T-helper 17 cell (primary cell): ENCODE results near the gene NEK7. TPM values are rescaled to one million over a fixed set of nuclear protein-coding genes. Genes with fewer than 3 reads are reported as not detected.

Experiments used
- ATAC-seq: fragments of 150-1000 bp; cut with Tn5 transposase; 2 replicates; pipeline ENCODE4 v1.10.0; 2021; ENCODE audit warnings: mild to moderate bottlenecking, moderate library complexity
- DNase-seq, 3 donors: peaks; one replicate each; pipeline versions ENCODE4 v3.0.0 to v3.0.0-alpha.2; 2020 to 2021
- H3K9me3 ChIP-seq: one replicate; pipeline ENCODE4 v1.7.0; 2013; ENCODE audit warnings: low read length, mild to moderate bottlenecking; ENCODE audit not compliant: control insufficient read depth, poor library complexity, severe bottlenecking
- H3K27ac Mint-ChIP-seq: one replicate; pipeline ENCODE4 v1.8.0; 2022; ENCODE audit warnings: mild to moderate bottlenecking, moderate library complexity, mixed read lengths
- H3K27me3 Mint-ChIP-seq: one replicate; pipeline ENCODE4 v1.8.0; 2022; ENCODE audit warnings: mixed read lengths
- H3K36me3 Mint-ChIP-seq: one replicate; pipeline ENCODE4 v1.8.0; 2022; ENCODE audit warnings: low read depth, mixed read lengths
- H3K4me1 Mint-ChIP-seq: one replicate; pipeline ENCODE4 v1.8.0; 2022; ENCODE audit warnings: mild to moderate bottlenecking, mixed read lengths
- H3K4me3 Mint-ChIP-seq: one replicate; pipeline ENCODE4 v1.8.0; 2022; ENCODE audit warnings: mild to moderate bottlenecking, moderate library complexity, mixed read lengths
- total RNA-seq, 4 donors: library from RNA in 2 of 4; stranded (reverse) in 2 of 4; gene quantifications; one replicate each; pipeline ENCODE4 v1.2.3 and lab custom pipeline; 2022 to 2026

The NEK7 gene
- 10 to 100 TPM; 42.1 to 50.4 TPM for total RNA-seq
- 83.1 to 121 reads per million in 2 donors for total RNA-seq (lab: John Stamatoyannopoulos, UW)

DNA sequence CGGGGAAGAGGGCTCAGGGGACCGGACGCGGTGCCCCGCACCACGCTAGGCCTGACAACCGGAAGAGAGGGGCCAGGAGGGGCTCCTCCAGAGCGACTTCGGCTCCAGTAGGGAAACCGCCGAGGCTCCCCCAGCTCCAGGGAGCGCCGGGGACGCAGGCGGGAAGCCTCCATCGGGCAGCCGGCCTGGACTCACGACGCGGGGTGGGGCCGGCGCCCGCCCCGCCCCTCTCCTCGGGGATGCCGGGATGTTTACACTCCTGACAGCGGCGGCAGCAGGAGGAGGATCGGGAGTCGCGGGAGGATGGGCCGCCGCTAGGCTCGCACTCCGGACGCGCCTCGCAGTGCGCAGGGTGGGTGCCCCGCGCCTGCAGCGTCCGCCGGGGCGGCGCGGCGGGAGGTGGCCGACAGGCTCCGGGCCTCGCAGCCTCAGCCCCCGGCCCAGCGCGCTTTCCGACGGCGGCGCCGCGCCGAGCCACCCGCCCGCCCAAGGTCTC, at the start of gene NEK7:
NEK7 (plus strand) TSS at position 254 of the 496 bp plus-strand sequence. CDS start 75,583 bp downstream, outside the sequence.
- peak; percentile 43 for ATAC-seq
- H3K9me3 ChIP-seq = no peaks in the 10 kb centered on the region
- H3K4me1 Mint-ChIP-seq = peaks cover 30% of the 10 kb centered on the region
- peaks cover 5% of the 10 kb centered on the region for H3K36me3 Mint-ChIP-seq
- H3K27me3 Mint-ChIP-seq = no peaks in the 10 kb centered on the region
- H3K4me3 Mint-ChIP-seq = peak within 1 kb of the TSS; percentile 100
- peak within 1 kb of the TSS; percentile 100 for H3K27ac Mint-ChIP-seq
- peak; percentile 24 to 60 (median 56) for DNase-seq

DNA sequence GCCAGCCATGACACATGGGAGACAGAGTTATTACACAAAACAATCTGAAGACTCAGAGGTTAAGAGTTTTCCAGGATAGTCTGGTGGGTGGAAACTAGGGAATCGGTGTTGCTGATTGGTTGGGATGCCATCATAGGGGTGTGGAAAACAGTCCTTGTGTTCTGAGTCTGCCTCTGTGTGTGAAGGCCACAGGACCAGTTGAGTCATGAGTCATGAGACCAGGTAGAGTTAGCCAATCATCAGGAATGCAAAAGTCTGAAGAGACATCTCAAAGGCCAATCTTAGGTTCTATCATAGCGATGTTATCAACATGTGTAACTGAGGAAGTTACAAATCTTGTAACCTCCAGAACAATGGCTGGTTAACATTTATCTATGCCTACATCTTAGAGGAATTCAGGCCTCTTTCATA, 49.7 kb upstream of the NEK7 start:
- H3K4me3 Mint-ChIP-seq = no peak overlapping the region
- H3K36me3 Mint-ChIP-seq = no peaks in the 10 kb centered on the region
- H3K27me3 Mint-ChIP-seq = no peaks in the 10 kb centered on the region
- no peak overlapping the region for H3K27ac Mint-ChIP-seq
- ATAC-seq (no peak), DNase-seq (no peak)
- H3K9me3 ChIP-seq = no peaks in the 10 kb centered on the region
- peaks cover 6% of the 10 kb centered on the region for H3K4me1 Mint-ChIP-seq

DNA sequence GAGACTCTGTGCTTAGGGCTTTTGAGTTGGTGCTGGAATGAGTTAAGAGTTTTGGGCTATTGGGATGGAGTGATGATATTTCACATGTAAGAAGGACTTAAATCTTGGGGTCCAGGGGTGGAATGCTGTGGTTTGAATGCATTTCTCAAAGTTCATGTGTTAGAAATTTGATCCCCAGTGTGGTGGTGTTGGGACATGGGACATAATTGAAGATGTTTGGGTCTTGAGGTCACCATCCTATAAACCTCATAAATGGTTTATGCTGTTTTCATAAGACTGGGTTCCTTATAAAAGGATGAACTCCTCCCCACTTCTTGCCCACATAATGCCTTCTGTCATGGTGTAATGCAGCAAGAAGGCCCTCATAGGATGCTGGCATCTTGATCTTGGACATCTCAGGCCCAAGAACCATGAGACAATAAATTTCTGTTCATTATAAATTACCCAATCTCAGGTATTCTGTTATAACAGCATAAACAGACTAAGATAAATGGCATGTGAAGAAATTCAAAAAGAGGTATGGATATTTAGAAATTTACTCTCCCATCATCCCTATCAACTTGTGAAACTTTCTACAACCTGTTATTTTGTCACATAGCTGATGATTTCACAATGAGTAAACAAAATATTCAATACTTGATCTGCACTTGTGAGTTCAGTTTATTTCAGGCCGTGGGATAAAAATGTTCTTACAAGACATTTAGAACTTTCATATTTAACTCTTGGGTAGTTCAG, 48.0 kb upstream of the NEK7 start:
- DNase-seq (no peak), ATAC-seq (no peak)
- Mint-ChIP-seq H3K4me3 (no peak overlapping the region), H3K27ac (no peak overlapping the region), H3K36me3 (no peaks in the 10 kb centered on the region), H3K27me3 (no peaks in the 10 kb centered on the region), H3K4me1 (no peaks in the 10 kb centered on the region)
- no peaks in the 10 kb centered on the region for H3K9me3 ChIP-seq

DNA sequence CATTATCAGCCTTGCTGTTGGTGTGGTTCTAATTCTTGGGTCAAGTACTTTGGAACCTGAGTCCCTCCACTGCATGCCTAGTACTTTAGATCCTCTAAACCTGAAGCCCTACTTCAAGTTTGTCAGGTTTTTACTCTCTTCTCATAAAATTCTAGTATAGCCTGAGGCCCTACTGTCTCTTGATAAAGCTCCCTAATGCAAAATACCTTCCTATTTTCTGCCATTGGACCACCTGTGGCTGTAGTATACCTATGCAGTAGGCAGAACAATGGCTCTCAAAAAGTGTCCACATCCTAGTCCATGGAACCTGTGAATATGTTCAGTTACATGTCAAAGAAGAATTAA, 47.5 kb upstream of the NEK7 start:
- Mint-ChIP-seq H3K4me1 (no peaks in the 10 kb centered on the region), H3K27me3 (no peaks in the 10 kb centered on the region), H3K4me3 (no peak overlapping the region), H3K36me3 (no peaks in the 10 kb centered on the region), H3K27ac (no peak overlapping the region)
- no peak for DNase-seq
- ATAC-seq = no peak
- no peaks in the 10 kb centered on the region for H3K9me3 ChIP-seq

DNA sequence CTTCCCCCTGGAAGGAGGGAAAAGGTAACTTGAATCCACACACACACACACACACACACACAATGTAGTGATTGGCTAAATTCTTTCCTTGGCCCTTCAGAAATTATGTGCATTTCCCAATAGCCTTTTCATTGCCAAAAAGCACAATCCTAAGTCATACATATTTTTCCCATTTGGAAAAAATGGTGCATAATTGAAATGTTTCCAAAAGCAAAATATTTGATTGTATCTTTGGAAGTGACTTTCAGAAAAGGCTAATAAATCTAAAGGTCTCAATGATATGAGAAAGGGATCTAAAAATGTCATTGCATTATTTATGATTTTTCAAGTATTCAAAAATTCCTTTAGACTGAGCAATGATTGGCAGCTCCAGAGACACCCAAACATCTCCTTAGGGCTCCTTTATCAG, 43.5 kb upstream of the NEK7 start:
- Mint-ChIP-seq H3K27ac (no peak overlapping the region), H3K4me1 (no peaks in the 10 kb centered on the region), H3K36me3 (peaks cover 2% of the 10 kb centered on the region), H3K4me3 (no peak overlapping the region), H3K27me3 (peaks cover 6% of the 10 kb centered on the region)
- ATAC-seq = no peak
- no peak for DNase-seq
- no peaks in the 10 kb centered on the region for H3K9me3 ChIP-seq

DNA sequence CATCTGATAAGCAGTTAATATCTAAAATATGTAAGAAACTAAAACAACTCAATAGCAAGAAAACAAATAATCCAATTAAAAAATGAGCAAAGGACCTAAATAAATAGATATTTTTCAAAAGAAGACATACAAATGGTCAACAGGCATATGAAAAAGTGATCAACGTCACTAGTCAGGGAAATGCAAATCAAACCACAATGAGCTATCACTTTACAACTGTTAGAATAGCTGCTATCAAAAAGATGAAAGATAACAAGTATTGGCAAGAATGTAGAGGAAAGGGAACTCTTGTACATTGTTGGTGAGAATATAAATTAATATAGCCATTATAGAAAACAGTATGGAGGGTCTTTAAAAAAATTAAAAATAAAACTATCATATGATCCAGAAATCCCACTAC, 40.7 kb upstream of the NEK7 start:
- peaks cover 6% of the 10 kb centered on the region for H3K27me3 Mint-ChIP-seq
- ATAC-seq (no peak), DNase-seq (no peak)
- H3K4me1 Mint-ChIP-seq = no peaks in the 10 kb centered on the region
- H3K27ac Mint-ChIP-seq = no peak overlapping the region
- peaks cover 2% of the 10 kb centered on the region for H3K36me3 Mint-ChIP-seq
- H3K9me3 ChIP-seq = no peaks in the 10 kb centered on the region
- no peak overlapping the region for H3K4me3 Mint-ChIP-seq

DNA sequence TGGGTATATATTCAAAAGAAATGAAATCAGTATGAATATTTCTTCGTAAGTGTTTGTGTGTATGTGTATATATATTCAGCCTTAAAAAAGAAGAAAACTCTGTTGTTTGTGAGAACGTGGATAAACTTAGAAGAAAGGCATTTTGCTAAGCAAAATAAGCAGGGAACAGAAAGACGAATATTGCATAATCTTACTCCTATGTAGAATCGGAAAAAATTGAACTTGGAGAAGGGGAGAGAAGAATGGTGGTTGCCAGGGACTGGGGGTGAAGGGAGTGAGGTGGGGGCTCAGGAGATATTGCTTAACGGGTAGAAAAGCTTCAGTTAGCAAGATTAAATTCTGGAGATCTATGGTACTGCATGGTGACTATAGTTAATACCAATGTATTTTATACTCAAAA, 40.3 kb upstream of the NEK7 start:
- Mint-ChIP-seq H3K36me3 (peaks cover 2% of the 10 kb centered on the region), H3K27ac (no peak overlapping the region), H3K4me3 (no peak overlapping the region), H3K27me3 (peaks cover 6% of the 10 kb centered on the region), H3K4me1 (no peaks in the 10 kb centered on the region)
- DNase-seq = no peak
- no peak for ATAC-seq
- H3K9me3 ChIP-seq = no peaks in the 10 kb centered on the region

DNA sequence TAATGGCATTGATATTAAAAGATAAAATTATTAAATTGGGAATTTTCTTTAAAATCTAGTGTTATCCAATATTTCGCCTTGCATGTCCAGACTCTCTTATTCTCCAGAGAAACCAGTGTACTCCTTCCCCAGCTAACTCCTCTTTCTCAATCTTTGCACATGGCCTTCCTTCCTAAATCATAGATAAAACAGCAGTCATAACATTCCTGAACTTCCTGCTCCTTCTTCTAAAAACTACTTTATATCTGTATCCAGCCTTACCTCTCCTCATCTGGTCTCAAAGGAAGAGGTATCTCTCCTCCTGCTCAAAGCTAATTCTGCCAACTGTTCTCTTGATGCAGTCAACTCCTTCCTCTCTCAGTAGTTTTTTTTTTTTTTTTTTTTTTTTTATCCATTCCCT, 39.5 kb upstream of the NEK7 start:
- Mint-ChIP-seq H3K27ac (no peak overlapping the region), H3K4me1 (no peaks in the 10 kb centered on the region), H3K36me3 (peaks cover 2% of the 10 kb centered on the region), H3K27me3 (peaks cover 6% of the 10 kb centered on the region), H3K4me3 (no peak overlapping the region)
- DNase-seq (no peak), ATAC-seq (no peak)
- H3K9me3 ChIP-seq = no peaks in the 10 kb centered on the region

DNA sequence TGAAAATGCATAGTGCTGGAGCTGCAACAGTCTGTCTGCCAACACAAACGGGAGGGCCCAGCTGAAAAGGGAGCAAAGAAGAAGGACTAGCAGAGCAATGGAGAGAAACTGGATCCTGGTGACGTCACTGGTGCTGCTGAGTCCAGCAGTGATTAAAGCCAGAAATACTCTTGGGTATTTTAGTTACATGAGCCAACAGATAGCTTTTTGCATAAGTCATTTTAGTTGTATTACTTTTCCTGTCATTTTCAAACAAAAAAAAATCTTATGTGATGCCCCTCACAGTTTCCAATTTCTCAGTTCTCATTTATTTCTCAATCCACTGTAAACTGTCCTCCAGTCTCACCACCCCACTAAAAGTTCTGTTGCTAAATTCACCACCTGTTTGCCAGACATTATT, 38.7 kb upstream of the NEK7 start:
- no peaks in the 10 kb centered on the region for H3K4me1 Mint-ChIP-seq
- no peaks in the 10 kb centered on the region for H3K9me3 ChIP-seq
- ATAC-seq = no peak
- no peak overlapping the region for H3K27ac Mint-ChIP-seq
- peaks cover 2% of the 10 kb centered on the region for H3K36me3 Mint-ChIP-seq
- DNase-seq = no peak
- H3K27me3 Mint-ChIP-seq = peaks cover 6% of the 10 kb centered on the region
- H3K4me3 Mint-ChIP-seq = no peak overlapping the region

DNA sequence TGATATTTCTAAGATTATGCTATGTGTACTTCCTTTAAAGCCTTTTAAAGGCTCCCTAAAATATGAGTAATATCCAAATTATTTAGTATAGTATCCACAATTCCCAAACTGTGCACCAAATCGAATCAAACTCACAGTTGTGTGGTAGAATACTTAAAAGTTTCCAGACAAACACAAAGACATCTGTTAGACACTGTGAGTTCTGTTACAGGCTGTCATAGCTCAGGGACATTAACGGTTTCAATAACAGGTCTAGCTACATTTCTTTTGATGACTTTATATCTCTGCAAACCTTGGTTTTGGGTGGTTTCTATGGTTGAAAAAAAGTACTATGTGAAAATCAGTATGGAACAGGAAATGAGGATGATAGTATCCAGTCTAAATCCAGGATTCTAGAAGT, 36.9 kb upstream of the NEK7 start:
- peaks cover 2% of the 10 kb centered on the region for H3K36me3 Mint-ChIP-seq
- peaks cover 6% of the 10 kb centered on the region for H3K27me3 Mint-ChIP-seq
- no peak overlapping the region for H3K27ac Mint-ChIP-seq
- no peak for DNase-seq
- no peaks in the 10 kb centered on the region for H3K4me1 Mint-ChIP-seq
- H3K9me3 ChIP-seq = no peaks in the 10 kb centered on the region
- no peak overlapping the region for H3K4me3 Mint-ChIP-seq
- no peak for ATAC-seq

DNA sequence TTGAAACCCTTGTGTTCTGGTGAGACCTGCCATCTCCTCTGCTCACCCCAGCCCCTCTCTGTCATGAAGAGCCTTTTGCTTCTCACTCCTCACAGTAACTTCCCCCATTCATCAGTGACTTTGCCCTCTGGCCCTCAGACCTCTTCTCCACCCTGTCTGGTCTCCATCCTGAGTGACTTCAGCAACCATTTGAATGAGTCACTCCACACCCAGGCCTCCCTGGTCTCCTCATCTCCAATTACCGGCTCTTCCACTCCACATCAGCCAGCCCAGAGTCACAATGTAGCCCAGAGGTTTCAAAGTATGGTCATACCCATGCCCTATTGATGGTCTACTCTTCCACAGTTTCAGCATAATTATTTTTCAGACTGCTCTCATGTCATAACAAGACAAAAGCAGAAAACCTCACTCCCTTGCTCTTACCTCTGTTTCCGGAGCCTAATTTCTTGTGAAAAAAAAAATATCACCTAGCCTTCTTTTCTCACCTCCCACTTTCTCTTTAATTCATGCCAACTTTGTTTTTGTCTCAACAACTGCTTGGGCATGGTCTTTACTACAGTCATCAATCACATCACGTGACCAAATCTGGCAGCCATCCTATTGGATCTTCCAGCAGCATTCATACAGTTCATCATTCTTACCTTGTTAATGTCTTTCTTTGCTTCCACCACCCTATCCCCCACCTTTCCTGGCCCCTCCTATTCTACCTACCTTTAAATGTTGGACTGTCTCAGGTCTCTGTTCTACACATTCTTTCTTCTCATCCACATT, 35.6 kb upstream of the NEK7 start:
- H3K9me3 ChIP-seq = no peaks in the 10 kb centered on the region
- Mint-ChIP-seq H3K27me3 (peaks cover 4% of the 10 kb centered on the region), H3K4me1 (no peaks in the 10 kb centered on the region), H3K4me3 (no peak overlapping the region), H3K27ac (no peak overlapping the region), H3K36me3 (peaks cover 2% of the 10 kb centered on the region)
- DNase-seq (no peak), ATAC-seq (no peak)

DNA sequence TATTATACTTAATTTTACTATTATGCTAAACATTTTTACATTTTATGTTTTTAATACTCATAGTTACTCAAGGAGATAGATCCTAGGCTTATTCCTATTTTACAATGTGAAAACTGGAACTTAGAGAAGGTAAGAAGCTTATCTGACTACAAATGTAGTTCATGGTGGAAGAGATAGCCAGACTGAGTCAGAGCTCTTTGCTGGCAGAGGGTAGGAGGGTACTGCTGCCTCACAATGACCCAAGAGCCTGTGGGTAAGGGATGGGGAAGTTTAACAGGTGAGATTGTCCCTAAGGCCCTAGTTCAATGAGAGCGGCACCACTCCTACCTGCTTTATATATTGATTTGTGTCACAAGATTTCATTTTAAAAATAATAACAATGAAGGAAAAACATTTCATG, 34.1 kb upstream of the NEK7 start:
- H3K27ac Mint-ChIP-seq = no peak overlapping the region
- ATAC-seq = no peak
- H3K9me3 ChIP-seq = no peaks in the 10 kb centered on the region
- peaks cover under 1% of the 10 kb centered on the region for H3K4me1 Mint-ChIP-seq
- H3K27me3 Mint-ChIP-seq = peaks cover 3% of the 10 kb centered on the region
- DNase-seq = no peak
- H3K36me3 Mint-ChIP-seq = peaks cover 3% of the 10 kb centered on the region
- no peak overlapping the region for H3K4me3 Mint-ChIP-seq

DNA sequence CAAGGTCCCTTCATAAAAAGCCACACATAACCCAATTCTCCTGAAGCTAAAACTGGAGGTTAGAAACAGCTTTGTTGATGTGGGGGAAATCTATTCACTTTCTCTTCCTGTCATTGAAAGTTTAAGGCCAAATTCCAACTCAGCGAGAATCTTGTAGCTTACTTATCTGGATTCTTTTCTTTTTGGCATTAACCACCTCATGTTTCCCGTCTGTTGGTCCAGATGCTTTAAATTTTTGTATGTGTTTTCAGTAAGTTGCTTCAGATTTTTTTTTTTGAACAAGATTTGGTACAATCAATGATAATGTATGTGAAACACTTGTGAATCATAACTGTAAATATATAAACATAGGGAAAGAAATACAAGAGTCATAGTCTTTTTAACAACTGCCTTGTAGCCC, 33.7 kb upstream of the NEK7 start:
- H3K36me3 Mint-ChIP-seq = peaks cover 3% of the 10 kb centered on the region
- H3K9me3 ChIP-seq = no peaks in the 10 kb centered on the region
- ATAC-seq (no peak), DNase-seq (no peak)
- H3K4me1 Mint-ChIP-seq = peaks cover 3% of the 10 kb centered on the region
- no peak overlapping the region for H3K4me3 Mint-ChIP-seq
- H3K27me3 Mint-ChIP-seq = peaks cover 8% of the 10 kb centered on the region
- H3K27ac Mint-ChIP-seq = no peak overlapping the region
